Mesothelial cell of epicardium (in vitro differentiated cells): ENCODE results near the gene NOG. TPM values are rescaled to one million over a fixed set of nuclear protein-coding genes. Genes with fewer than 3 reads are reported as not detected.

Experiments used
- DNase-seq, 2 experiments: peaks; one replicate each; pipeline ENCODE4 v3.0.0; 2021; ENCODE audit warnings: low spot score in 2 of 2; ENCODE audit not compliant: unreplicated experiment in 2 of 2
- H3K27ac Mint-ChIP-seq: 2 replicates; pipeline ENCODE4 v1.8.0; 2021; ENCODE audit warnings: mixed read lengths
- H3K27me3 Mint-ChIP-seq: 2 replicates; pipeline ENCODE4 v1.8.0; 2021; ENCODE audit warnings: low read depth, mixed read lengths
- H3K36me3 Mint-ChIP-seq: 2 replicates; pipeline ENCODE4 v1.8.0; 2021; ENCODE audit warnings: mixed read lengths
- H3K4me1 Mint-ChIP-seq: 2 replicates; pipeline ENCODE4 v1.8.0; 2021; ENCODE audit warnings: mixed read lengths
- H3K4me3 Mint-ChIP-seq: 2 replicates; pipeline ENCODE4 v1.8.0; 2021; ENCODE audit warnings: mild to moderate bottlenecking, moderate library complexity, mixed read lengths
- H3K9me3 Mint-ChIP-seq: 2 replicates; pipeline ENCODE4 v1.8.0; 2021; ENCODE audit warnings: mixed read lengths
- total RNA-seq: library from RNA; stranded (reverse); gene quantifications from 3 replicates; pipeline ENCODE4 v1.2.1, GENCODE V29; 2021
- TF ChIP-seq, protein P1 (sequence below): fragments of 200-600 bp; sonication (generic); IDR thresholded peaks from one replicate; pipeline ENCODE4 v1.5.0; 2021; ENCODE audit warnings: antibody characterized with exemption; ENCODE audit not compliant: unreplicated experiment

Gene NOG
- total RNA-seq, 1 donor from 2014 or later, result 13.7 TPM

- TF ChIP-seq, protein P1, sequence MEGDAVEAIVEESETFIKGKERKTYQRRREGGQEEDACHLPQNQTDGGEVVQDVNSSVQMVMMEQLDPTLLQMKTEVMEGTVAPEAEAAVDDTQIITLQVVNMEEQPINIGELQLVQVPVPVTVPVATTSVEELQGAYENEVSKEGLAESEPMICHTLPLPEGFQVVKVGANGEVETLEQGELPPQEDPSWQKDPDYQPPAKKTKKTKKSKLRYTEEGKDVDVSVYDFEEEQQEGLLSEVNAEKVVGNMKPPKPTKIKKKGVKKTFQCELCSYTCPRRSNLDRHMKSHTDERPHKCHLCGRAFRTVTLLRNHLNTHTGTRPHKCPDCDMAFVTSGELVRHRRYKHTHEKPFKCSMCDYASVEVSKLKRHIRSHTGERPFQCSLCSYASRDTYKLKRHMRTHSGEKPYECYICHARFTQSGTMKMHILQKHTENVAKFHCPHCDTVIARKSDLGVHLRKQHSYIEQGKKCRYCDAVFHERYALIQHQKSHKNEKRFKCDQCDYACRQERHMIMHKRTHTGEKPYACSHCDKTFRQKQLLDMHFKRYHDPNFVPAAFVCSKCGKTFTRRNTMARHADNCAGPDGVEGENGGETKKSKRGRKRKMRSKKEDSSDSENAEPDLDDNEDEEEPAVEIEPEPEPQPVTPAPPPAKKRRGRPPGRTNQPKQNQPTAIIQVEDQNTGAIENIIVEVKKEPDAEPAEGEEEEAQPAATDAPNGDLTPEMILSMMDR, result no peak
- Mint-ChIP-seq H3K4me1 (peaks cover 43% of the 10 kb centered on the region), H3K4me3 (peak overlapping the region; percentile 69), H3K9me3 (no peaks in the 10 kb centered on the region), H3K36me3 (no peaks in the 10 kb centered on the region), H3K27me3 (peaks cover 47% of the 10 kb centered on the region), H3K27ac (peak overlapping the region; percentile 16)
- peak in 1 of 2 experiments; percentile 43 for DNase-seq
Observed at GRCh38 chr17:56594320-56595107, 1.0 kb downstream of the NOG start.

DNA sequence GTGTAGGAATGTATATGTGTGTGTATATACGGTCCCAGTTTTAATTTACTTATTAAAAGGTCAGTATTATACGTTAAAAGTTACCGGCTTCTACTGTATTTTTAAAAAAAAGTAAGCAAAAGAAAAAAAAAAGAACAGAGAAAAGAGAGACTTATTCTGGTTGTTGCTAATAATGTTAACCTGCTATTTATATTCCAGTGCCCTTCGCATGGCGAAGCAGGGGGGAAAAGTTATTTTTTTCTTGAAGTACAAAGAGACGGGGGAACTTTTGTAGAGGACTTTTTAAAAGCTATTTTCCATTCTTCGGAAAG, 1.6 kb downstream of the NOG start:
- TF ChIP-seq, protein P1, result no peak
- Mint-ChIP-seq H3K27ac (peak overlapping the region; percentile 16), H3K9me3 (no peaks in the 10 kb centered on the region), H3K27me3 (peaks cover 47% of the 10 kb centered on the region), H3K4me1 (peaks cover 43% of the 10 kb centered on the region), H3K36me3 (no peaks in the 10 kb centered on the region), H3K4me3 (peak overlapping the region; percentile 69)
- DNase-seq, result no peak

GRCh38 chr17:56595831-56596690, 2.6 kb downstream of the NOG start:
- Mint-ChIP-seq H3K9me3 (no peaks in the 10 kb centered on the region), H3K27me3 (peaks cover 39% of the 10 kb centered on the region), H3K4me3 (peak overlapping the region; percentile 68), H3K4me1 (peaks cover 43% of the 10 kb centered on the region), H3K36me3 (no peaks in the 10 kb centered on the region), H3K27ac (peak overlapping the region; percentile 90)
- TF ChIP-seq, protein P1, result no peak
- DNase-seq, result peak in 1 of 2 experiments; percentile 52

DNA sequence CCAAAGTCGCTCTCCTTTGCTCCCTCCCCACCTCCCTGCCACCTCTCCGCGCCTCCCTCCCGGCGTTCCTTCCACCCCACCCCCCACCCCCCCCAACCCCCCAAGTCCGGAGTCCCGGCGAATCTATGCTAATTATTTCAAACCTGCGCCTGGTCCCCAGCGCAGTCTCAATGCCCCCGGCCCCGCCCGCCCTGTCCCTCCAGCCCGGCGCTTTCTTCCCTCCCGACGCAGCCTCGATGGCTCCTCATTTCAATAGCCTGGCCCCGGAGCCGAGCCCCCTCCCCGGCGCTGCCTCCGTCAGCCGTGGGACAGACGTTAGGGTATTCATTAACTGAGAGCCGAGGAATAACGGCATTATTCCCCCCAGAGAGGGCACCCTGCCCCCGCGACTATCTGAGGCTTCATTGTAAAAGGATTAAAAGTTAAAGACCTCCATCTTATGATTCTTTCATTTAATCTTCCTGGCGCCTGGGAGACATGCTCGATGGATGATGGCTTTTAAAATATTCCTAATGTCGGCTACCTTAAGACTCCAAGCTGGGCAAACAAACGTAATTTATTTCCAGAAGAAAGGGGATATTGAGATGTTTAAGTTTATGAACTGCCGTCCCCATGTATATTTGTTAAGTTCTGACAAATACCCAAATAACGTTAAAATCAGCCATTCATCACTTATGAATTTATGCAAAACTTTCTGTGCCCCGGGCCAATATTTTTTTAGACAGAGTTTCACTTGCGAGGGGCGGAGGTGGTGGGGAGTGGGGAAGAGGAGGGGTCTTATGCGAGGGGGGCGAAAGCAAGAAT, 3.4 kb downstream of the NOG start:
- H3K27me3 Mint-ChIP-seq, result peaks cover 33% of the 10 kb centered on the region
- TF ChIP-seq, protein P1, result no peak
- peaks cover 42% of the 10 kb centered on the region for H3K4me1 Mint-ChIP-seq
- DNase-seq, result peak; percentile 31 to 62
- H3K4me3 Mint-ChIP-seq, result peak overlapping the region; percentile 68
- H3K9me3 Mint-ChIP-seq, result no peaks in the 10 kb centered on the region
- peak overlapping the region; percentile 90 for H3K27ac Mint-ChIP-seq
- no peaks in the 10 kb centered on the region for H3K36me3 Mint-ChIP-seq

- H3K27me3 Mint-ChIP-seq, result peaks cover 27% of the 10 kb centered on the region
- H3K4me3 Mint-ChIP-seq, result peak overlapping the region; percentile 67
- TF ChIP-seq, protein P1, result no peak
- H3K9me3 Mint-ChIP-seq, result no peaks in the 10 kb centered on the region
- peaks cover 37% of the 10 kb centered on the region for H3K4me1 Mint-ChIP-seq
- H3K36me3 Mint-ChIP-seq, result no peaks in the 10 kb centered on the region
- peak overlapping the region; percentile 88 for H3K27ac Mint-ChIP-seq
- peak; percentile 83 to 91 for DNase-seq
Observed at GRCh38 chr17:56597495-56597990, 4.0 kb downstream of the NOG start.
